GM18951 (cell line): ENCODE results near the gene MUSTN1.

Experiments used
- POLR2A ChIP-seq: IDR thresholded peaks from 4 replicates; pipeline ENCODE4 v1.6.1; 2011; ENCODE audit warnings: mild to moderate bottlenecking; ENCODE audit not compliant: insufficient read length, insufficient read depth; ENCODE audit errors: extremely low read depth
- in situ Hi-C: fragments of 300-500 bp; cut with MboI; formaldehyde crosslinking; loops from one replicate; pipeline ENCODE4 v1.12.0; 2022; ENCODE audit warnings: low sequenced_read_pairs, mixed read lengths, inconsistent platforms; ENCODE audit not compliant: unreplicated experiment

Gene MUSTN1

DNA sequence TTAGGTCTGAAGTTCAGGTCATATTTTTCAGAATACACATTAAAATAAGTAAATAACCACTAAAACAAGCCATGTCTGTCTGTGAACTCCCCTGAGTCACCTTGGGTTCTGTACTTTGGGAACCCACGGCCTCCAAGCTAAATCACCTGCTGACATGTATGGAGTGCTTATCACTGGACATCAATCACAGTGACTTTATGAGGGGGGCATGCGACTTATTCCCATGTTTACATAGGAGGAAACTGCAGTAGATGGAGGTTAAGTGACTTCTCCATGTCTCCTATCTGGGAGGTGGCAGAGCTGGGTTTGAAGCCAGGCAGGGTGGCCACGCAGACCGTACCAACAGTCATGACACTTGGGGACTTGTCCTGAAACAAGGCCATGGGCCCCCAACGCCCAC lies 12.5 kb downstream of the MUSTN1 start:
- TF ChIP-seq POLR2A, result no peak
- in situ Hi-C loops, result no loop called here

DNA sequence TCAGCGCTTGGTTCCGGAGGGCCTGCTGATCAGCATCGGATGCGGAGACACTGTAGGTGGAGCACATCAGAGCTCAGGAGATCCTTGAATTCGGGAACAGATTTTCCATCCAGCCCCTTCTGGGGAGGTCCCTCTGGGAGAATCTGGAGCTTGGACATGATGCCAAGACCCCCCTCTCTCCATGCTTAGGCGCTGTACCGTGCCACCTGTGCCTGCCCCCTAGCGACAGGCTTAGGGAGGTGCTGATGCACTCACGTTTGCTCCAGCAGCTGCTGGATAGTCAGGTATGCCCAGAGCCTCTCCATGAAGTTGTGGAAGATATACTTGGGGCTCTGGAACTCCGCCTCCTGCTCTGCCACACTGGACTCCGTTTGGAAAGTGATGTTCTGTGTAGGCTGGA lies 14.1 kb downstream of the MUSTN1 start:
- in situ Hi-C loops, result no loop called here
- no peak for TF ChIP-seq POLR2A

DNA sequence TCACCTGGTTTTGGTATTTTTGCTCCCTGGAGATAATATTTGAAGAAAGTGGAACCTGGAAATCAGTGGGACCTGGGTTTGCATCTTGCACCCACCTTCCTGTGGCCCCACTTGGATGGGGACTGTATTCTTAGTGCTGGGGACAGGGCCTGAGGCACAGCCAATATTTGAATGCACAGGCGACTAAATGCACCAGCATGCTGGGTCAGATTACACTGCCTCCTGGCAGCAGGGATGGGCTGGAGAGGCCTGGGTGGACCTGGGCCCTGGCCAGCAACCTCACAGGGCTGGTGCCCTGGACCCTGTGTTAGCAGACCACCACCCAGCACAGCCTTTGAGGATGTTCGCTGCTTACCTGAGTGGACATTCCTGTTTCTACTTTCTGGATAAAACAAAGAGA lies 14.9 kb downstream of the MUSTN1 start:
- in situ Hi-C loops, result no loop called here
- TF ChIP-seq POLR2A, result no peak

DNA sequence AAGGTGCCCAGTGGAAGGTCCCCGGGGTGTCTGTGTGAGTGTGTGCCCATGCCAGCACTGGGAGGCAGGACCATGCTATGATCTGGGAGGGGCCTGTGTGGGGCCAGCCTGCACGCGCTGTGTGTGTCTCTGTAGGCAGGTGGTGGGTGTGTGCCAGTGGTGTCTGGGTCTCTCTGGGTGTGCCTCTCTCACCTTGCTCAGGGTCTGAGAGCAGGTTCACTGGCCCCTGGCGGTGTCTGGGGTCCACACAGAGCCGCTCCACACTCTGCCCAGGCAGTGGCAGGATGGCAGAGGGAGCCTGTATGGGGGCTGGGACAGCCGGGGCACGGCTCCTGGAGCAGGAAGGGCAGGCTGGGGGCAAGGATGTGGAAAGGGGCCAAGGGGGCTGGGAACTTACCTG lies 17.0 kb downstream of the MUSTN1 start:
- in situ Hi-C loops, result no loop called here
- TF ChIP-seq POLR2A, result no peak

DNA sequence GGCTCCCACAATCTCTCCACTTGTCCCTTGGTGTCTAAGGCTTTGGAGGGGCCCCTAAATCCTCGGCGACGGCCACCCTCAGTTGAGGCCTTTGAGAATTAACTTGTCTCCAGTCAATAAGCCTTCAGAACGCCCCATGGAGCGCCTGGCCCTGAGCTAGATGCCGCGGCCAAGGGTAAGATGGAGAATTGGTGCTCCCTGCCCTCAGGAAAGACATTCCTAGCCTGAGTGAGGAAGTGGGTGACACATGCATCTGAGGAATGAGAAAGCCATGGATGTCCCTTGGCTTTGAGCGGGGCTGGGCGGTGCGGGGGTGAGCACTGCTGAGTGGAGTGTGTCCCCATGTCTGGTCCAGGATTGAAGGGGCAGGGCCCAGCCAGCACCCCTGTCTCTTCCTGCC lies 17.6 kb downstream of the MUSTN1 start:
- TF ChIP-seq POLR2A, result no peak
- in situ Hi-C loops, result no loop called here

DNA sequence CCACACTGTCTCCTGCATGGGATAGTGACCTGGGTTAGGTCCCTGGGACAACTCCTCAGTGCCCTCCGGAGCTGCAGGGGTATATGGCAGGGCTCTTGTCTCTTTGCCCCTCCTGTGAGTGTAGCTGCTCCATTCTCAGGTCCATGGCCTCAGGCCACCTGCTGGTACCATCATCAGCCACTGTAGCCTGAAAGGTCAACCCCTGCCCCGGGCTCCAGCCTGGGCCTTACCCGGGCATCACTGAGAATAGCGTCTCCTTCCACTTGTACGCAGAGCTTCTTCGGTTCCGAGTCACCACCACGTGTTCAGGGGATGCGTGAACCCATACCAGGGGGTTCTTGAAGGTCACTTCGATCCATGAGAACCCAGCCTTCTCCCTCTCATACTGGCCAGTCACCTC lies 18.2 kb downstream of the MUSTN1 start:
- TF ChIP-seq POLR2A, result no peak
- in situ Hi-C loops, result no loop called here

DNA sequence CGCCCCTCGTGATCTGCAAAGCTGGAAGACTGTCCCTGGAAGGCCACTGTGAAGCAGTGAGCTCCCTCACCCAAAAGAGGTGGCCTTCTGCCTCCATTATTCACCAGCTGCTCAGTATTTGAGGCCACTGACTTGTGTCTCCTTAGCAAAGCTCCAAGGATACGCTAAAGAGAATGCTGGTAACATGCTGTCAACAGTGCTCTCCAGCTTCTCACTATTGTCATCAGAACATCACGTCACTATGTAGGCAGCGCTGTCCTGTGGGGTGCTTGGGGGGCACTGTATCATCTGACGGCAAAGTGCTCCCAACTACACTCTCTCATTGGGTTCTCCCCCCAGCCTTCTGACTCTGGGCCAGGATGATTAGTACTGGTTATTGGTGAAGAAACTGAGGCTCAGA lies 18.6 kb downstream of the MUSTN1 start:
- TF ChIP-seq POLR2A, result no peak
- in situ Hi-C loops, result no loop called here

DNA sequence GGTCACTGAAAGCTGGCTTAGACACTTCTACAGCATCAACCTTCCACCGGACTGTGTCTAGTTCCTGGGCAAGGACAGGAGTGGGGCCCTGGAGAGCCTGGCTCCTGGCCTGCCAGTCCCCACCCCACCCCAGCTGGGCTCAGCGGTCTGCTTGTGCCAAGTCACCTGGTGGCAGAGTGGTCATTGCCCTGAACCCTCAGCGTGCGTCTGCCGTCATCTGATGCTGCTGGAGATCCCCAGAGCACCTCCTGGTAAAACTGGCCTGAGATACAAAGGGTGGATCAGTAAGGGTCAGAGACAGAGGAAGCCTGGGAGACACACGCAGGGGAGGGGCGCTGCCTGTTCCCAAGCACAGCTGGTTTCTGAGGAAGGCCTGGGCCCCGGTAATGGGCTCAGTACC lies 21.0 kb downstream of the MUSTN1 start:
- in situ Hi-C loops, result no loop called here

DNA sequence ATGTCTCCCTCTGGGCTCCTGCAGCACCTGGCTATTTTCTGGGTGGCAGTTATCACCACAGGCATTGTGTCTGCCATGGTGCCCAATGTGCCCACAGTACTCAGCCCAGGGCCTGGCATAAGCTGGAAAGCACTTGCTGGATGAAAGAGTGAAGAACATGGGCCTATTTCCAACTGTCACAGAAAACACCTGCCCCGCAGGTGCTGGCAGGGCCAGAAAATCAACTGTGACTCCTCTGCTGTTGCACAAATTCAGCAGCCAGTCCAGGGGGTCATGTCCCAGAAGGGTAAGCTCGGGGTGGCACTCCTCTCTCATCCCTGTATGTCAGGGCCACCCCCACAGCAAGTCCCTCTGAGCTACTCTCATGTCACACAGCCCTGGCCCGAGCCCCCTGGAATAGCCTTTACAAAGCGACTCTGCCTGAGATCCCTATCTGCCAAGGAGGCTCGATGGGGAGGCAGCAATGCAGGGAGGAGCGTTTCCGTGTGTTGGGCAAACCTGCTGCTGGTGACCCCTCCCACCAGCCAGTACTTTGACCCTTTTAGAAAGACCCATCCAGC lies 23.3 kb downstream of the MUSTN1 start:
- no peak for TF ChIP-seq POLR2A
- in situ Hi-C loops, result no loop called here

More for the DNA sequence above, 21.0 kb downstream of the MUSTN1 start:
- TF ChIP-seq POLR2A, result no peak

DNA sequence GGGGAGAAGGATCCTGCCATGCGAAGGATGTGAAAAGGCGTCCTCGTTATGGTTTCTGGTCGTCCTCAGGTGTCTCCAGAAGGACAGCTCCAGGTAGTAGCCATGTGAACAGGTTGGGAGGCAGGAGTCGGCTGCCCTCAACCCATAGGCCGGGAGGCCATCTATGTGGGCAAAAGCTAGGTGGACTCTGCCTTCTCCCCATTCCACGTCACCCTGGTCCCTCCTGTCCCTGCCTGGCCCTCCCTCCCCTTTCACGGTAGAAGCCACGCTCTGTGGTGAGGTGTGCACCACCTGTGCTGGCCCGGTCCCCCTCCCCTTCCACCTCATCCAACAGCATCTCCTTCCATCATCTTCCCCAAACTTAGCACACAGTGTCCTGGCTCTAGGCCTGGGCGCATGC lies 23.9 kb downstream of the MUSTN1 start:
- no peak for TF ChIP-seq POLR2A
- in situ Hi-C loops, result no loop called here

DNA sequence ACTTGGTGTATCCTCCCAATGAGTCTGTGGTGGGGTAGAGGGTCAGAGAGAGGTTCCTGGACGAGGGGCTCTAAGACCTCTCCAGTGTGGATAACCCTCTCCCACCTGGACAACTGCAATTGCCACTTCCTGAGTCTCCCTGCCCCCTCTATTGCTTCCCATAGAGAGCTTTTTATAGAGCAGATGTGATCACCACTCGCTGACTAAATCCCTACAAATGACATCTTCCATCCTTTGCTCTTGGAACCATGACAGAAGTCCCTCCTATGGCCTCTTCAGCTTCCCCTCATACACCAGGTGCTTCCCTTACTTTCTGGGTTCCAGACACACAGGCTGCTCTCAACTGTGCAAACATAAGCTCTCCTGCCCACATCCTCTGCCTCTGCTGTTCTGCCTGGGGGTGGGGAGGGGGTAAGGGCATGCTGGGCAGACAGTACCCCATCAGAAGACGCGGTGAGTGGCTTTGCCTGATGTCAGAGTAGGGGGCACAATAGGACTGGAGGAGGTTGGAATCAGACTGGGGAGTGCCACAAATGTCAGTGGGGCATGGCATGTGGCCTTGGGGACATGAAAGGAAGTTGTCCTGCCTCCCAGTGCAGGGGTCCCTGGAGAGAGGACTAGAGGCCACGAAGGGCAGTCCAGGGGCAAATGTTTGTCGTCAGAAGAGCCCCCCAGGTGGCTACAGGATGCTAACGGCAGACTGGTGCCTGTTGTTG lies 25.0 kb downstream of the MUSTN1 start:
- TF ChIP-seq POLR2A, result no peak
- in situ Hi-C loops, result no loop called here

DNA sequence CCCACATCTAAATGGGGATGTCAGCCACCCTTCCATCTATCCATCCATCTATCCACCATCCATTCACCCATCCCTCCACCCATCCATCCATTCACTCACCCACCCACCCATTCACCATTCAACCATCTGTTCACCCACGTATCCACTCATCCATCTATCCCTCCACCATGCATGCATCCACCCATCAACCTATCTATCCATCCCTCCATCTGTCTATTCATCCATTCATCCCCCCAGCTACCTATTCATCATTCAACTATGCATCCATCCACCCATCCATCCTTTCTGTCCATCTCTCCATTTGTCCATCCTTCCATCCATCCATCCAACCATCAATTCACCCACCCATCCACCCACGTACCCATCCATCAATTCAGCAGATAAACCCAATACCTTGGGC lies 25.7 kb downstream of the MUSTN1 start:
- TF ChIP-seq POLR2A, result no peak
- in situ Hi-C loops, result no loop called here

DNA sequence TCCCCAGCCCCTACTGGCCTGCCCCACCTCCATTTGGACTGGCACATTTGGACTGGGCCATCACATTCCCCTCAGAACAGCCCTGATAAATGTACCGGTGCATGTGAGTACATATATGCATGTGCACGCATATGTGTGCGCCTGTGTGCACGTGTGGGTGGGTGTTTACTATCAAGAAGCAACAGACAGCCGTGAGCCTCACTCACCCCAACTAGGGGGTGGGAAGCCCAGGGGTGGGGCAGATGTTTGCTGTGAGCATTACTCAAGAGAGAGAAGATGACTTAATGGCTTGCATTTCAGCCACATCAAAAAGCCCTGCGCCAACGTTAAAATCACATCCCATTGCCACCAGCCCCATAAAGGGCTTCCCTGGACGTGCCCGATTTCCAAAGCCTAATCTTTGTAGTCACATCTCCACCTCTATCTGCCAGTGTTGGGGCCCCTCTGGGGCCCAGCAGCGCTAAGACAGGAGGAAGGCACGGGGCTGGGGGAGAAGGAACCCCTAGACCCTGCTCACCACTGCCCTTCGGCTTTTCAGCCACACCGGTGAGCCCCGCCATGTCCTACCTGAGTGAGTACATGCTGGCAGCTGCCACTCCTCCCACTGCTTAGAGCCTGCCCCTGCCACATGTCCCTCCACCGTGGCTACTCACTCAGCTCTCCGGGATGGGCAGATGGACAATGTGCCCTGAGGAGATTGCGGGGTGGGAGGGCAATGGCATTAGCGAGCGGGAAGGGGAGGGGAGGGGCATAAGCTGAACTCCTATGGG lies 29.4 kb downstream of the MUSTN1 start:
- TF ChIP-seq POLR2A, result no peak
- in situ Hi-C loops, result no loop called here

DNA sequence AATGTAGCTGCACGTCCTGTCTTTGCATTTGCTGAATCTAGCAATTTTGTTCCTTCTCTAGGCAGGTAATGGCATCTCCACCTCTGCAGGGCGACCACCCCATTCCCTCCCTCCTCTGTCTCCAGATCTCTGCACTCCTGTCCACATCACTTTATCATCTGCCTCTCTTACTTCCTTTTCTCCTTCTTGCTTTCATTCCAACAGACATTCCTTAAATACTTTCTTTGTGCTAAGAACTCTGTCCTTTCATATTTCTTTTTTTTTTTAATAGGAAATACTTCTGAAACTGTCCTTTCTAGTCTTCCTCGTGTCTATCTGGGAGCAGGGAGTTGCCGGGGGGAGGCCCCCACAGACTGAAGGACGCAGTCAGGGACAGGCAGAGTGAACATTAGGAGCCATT lies 33.0 kb downstream of the MUSTN1 start:
- in situ Hi-C loops, result no loop called here
- TF ChIP-seq POLR2A, result no peak

DNA sequence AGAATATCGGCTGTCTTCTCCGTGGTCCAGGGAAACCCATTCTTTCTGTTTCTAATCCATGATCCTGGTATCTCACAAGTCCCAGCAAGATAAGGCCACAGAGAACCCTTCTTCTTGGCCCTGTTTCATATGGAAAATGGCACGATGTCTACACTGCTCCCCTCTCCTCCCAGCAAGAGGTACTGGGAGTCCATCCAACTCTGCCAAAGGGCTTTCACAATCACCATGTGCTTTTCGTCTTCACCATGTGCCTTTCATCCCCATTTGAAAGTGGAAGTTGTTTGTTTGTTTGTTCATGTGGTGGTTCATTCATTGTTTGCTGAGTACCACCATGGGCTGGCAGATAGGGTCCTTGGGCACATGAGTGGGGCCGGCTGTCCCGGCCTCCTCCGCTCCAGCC lies 34.7 kb downstream of the MUSTN1 start:
- in situ Hi-C loops, result no loop called here
- no peak for TF ChIP-seq POLR2A
